Loucy (cell line): ENCODE measurements around the gene USP34.

ENCODE experiments used
- H2AFZ ChIP-seq: fragments of 200-600 bp; sonication (generic); 2 replicates; pipeline ENCODE4 v1.6.0; 2016; ENCODE audit warnings: antibody characterized with exemption, mild to moderate bottlenecking, low read length, moderate library complexity
- H3F3A ChIP-seq: fragments of 200-600 bp; 2 replicates; pipeline ENCODE4 v1.6.0; 2016; ENCODE audit warnings: antibody characterized with exemption, low read depth, mild to moderate bottlenecking
- H3K27me3 ChIP-seq: fragments of 200-600 bp; sonication (generic); 2 replicates; pipeline ENCODE4 v1.6.1; 2014; ENCODE audit warnings: low read length, mild to moderate bottlenecking; ENCODE audit not compliant: insufficient read depth, poor library complexity, severe bottlenecking
- H3K36me3 ChIP-seq: fragments of 200-600 bp; sonication (generic); 2 replicates; pipeline ENCODE4 v1.6.1; 2016; ENCODE audit warnings: low read length; ENCODE audit not compliant: insufficient read depth
- H3K4me1 ChIP-seq: fragments of 200-600 bp; sonication (generic); 2 replicates; pipeline ENCODE4 v1.5.1; 2014; ENCODE audit warnings: low read length, mild to moderate bottlenecking; ENCODE audit not compliant: insufficient read depth, poor library complexity, severe bottlenecking
- H3K4me2 ChIP-seq: fragments of 200-600 bp; sonication (generic); 2 replicates; pipeline ENCODE4 v1.6.0; 2014; ENCODE audit warnings: antibody characterized with exemption, low read length, low read depth, mild to moderate bottlenecking; ENCODE audit not compliant: poor library complexity, severe bottlenecking
- H3K4me3 ChIP-seq: fragments of 200-600 bp; sonication (generic); 2 replicates; pipeline ENCODE4 v1.5.1; 2014; ENCODE audit warnings: low read length, mild to moderate bottlenecking, mixed read lengths; ENCODE audit not compliant: poor library complexity, severe bottlenecking
- H3K79me2 ChIP-seq: fragments of 200-600 bp; sonication (generic); 2 replicates; pipeline ENCODE4 v1.6.1; 2014; ENCODE audit warnings: low read length; ENCODE audit not compliant: insufficient read depth
- H3K9ac ChIP-seq: fragments of 200-600 bp; sonication (generic); 2 replicates; pipeline ENCODE4 v1.6.0; 2014; ENCODE audit warnings: mild to moderate bottlenecking, low read depth, low read length, moderate library complexity; ENCODE audit not compliant: poor library complexity, severe bottlenecking
- H3K9me2 ChIP-seq: fragments of 200-600 bp; sonication (generic); replicated peaks from 2 replicates; pipeline ENCODE4 v1.6.1; 2016; ENCODE audit warnings: low read depth, low read length, mixed read lengths
- H3K9me3 ChIP-seq: fragments of 200-600 bp; sonication (generic); 2 replicates; pipeline ENCODE4 v1.6.1; 2014; ENCODE audit warnings: mild to moderate bottlenecking, antibody characterized with exemption, low read length, low read depth; ENCODE audit not compliant: insufficient read depth
- H4K20me1 ChIP-seq: fragments of 200-600 bp; sonication (generic); 2 replicates; pipeline ENCODE4 v1.6.0; 2014; ENCODE audit warnings: antibody characterized with exemption, low read length, mild to moderate bottlenecking; ENCODE audit not compliant: insufficient read depth, poor library complexity, severe bottlenecking
- CTCF ChIP-seq: fragments of 200-600 bp; sonication (generic); conservative IDR thresholded peaks from 2 replicates; pipeline ENCODE4 v1.5.1; 2014; ENCODE audit warnings: mild to moderate bottlenecking, antibody characterized with exemption, low read length
- EZH2phosphoT487 ChIP-seq: fragments of 200-600 bp; IDR thresholded peaks from 2 replicates; pipeline ENCODE4 v1.6.1; 2018; ENCODE audit warnings: antibody characterized with exemption, mild to moderate bottlenecking, moderate library complexity, borderline replicate concordance

The USP34 gene

DNA sequence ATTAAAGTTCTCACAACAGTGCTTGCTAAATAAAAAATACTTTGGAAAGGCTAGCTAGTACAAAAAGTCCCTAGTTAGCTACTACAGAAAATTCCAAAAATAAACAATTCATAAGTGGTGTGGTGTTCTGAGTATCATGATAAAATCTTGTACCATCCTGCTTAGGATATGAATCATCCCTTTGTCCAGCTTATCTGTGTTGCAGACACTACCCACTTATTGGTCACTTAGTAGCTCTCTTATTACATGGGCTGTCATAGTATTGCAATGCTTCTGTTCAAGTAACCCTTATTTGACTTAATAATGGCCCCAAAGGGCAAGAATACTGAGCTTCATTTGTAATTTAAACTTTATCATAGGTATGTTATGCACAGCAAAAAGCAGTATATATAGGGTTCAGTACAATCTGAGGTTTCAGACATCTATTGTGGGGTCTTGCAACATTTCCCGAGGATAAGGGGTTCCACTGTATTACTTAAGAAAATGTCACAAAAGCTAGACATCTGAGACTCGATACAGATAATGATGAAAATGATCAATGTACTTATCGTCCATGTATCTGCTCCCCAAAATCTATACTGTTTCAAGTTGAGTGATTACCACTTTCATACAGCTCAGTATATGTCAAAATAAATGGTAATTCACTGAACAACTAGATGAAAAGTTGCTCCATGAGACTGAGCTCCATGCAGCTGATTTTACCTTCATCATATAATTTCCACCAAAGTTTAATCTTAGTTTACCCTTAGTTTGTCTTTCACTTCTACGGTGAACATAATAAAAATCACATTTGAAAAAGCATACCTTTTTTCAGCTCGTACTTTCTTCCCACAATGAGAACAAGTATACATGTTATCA, 215.1 kb downstream of the USP34 start:
- Histone ChIP-seq H3K27me3 (no peaks in the 10 kb centered on the region), H3K36me3 (peaks cover 31% of the 10 kb centered on the region; the same call in 1 of the 2 replicates), H3K4me3 (no peak overlapping the region), H3K9me2 (no peaks in the 10 kb centered on the region), H3K79me2 (no peaks in the 10 kb centered on the region), H3K9me3 (no peaks in the 10 kb centered on the region), H3F3A (no peaks in the 10 kb centered on the region), H3K9ac (no peak overlapping the region), H2AFZ (no peak overlapping the region), H3K4me2 (no peak overlapping the region), H4K20me1 (no peaks in the 10 kb centered on the region), H3K4me1 (no peaks in the 10 kb centered on the region)
- TF ChIP-seq EZH2phosphoT487 (no peak), CTCF (no peak)

DNA sequence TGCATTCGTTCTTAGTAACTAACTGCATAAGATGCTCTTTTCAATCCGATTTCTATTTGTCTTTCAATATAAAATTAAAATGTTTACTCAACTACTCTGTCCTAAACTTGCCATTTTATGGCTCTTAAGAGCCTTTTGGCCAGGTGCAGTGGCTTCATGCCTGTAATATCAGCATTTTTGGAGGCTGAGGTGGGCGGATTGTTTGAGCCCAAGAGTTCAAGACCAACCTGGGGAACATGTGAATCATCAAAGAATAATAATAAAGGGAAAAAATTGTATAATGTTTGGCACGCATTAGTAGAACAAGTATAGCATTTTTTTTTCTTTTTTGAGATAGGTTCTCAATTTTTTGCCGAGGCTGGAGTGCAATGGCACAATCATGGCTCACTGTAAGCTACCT, 216.4 kb downstream of the USP34 start:
- H3K9me3 ChIP-seq = no peaks in the 10 kb centered on the region
- H3K9me2 ChIP-seq = no peaks in the 10 kb centered on the region
- no peak overlapping the region for H3K9ac ChIP-seq
- no peaks in the 10 kb centered on the region for H3K27me3 ChIP-seq
- peaks cover 33% of the 10 kb centered on the region; the same call in 1 of the 2 replicates for H3K36me3 ChIP-seq
- H3K4me3 ChIP-seq = no peak overlapping the region
- no peak overlapping the region for H3K4me2 ChIP-seq
- H2AFZ ChIP-seq = no peak overlapping the region
- no peaks in the 10 kb centered on the region for H3F3A ChIP-seq
- H4K20me1 ChIP-seq = no peaks in the 10 kb centered on the region
- TF ChIP-seq EZH2phosphoT487 (no peak), CTCF (no peak)
- no peaks in the 10 kb centered on the region for H3K4me1 ChIP-seq
- no peaks in the 10 kb centered on the region for H3K79me2 ChIP-seq

DNA sequence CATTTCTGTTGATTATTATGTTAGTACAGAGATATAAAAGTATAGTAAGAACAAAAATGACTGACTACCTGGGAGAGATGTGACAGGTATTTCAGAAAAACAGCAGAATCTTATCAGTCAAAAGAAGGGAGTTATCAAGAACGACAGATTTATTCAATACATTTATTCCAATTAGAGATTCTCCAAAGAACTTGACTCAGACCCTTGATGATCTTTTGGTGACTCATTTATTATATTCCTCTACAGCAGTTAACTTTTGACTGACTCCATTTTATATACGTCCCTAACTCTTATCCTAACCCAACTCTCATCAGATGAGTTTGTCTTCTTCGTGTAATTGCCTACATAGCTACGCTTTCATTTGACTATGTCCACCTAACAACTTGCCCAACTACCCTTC, 217.8 kb downstream of the USP34 start:
- Histone ChIP-seq H3K4me1 (no peaks in the 10 kb centered on the region), H4K20me1 (no peaks in the 10 kb centered on the region), H3K27me3 (no peaks in the 10 kb centered on the region), H3K36me3 (peaks cover 31% of the 10 kb centered on the region; the same call in 1 of the 2 replicates), H2AFZ (no peak overlapping the region), H3K79me2 (no peaks in the 10 kb centered on the region), H3K4me3 (no peak overlapping the region), H3K9me2 (no peaks in the 10 kb centered on the region), H3F3A (no peaks in the 10 kb centered on the region), H3K4me2 (no peak overlapping the region), H3K9ac (no peak overlapping the region), H3K9me3 (no peaks in the 10 kb centered on the region)
- TF ChIP-seq CTCF (no peak), EZH2phosphoT487 (no peak)
